ENCODE measurements around the gene RAB4A. TPM values are rescaled to one million over a fixed set of nuclear protein-coding genes. Genes with fewer than 3 reads are reported as not detected.

The RAB4A gene
- total RNA-seq, 2 experiments from 2014 or later = 22.9 to 25.9 TPM

DNA sequence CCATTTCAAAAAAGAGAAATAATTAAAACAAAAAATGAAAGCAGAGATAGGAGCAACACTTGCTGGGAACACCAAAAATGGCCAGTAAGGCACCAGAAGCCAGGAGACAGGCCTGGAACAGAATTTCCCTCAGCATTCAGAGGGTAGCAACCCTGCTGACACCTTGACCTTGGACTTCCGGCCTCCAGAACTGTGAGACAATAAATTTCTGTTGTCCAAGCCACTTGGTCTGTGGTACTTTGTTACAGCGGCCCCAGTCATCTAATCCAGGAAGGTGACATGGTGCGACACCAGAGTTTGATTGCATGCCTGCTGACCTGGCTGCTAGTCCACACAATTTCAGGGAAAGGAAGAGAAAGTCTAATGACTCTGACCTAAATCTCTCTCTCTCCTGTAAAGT, 10.6 kb upstream of the RAB4A start:
- intact Hi-C loops (cut with micrococcal nuclease) = no loop called here
- no peak overlapping the region for H3K27ac Mint-ChIP-seq
- no peak for DNase-seq
- no peaks in the 10 kb centered on the region for H3K9me3 Mint-ChIP-seq
- POLR2A ChIA-PET = no interaction called here
- no peaks in the 10 kb centered on the region for H3K27me3 Mint-ChIP-seq
- peaks cover 16% of the 10 kb centered on the region for H3K4me1 Mint-ChIP-seq (ENCODE audit: low read depth)
- no peak overlapping the region for H3K4me3 Mint-ChIP-seq
- H3K36me3 Mint-ChIP-seq = no peaks in the 10 kb centered on the region
- CTCF ChIA-PET = interaction anchor here (7.2 kb wide), 1 partner anchor 223 kb away, joined by 123 read pairs; no protein-coding TSS in a partner anchor

DNA sequence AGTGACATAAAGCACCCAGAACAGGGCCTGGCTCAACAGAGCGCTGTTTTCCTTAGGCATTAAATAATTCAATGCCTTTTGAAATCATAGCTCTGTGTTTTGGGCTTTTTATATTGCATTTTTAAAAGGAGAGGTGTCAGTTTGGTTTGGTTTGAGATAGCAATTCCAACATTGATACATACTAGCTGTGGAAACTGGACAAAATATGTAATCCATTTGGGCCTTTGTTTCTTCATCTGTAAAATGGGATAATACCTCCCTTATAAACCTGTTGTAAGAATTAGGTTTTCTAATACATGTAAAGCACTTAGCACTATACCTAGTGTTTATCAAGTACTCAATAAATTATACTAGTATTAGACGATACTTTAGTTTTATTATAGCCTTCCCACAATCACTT, 8.7 kb upstream of the RAB4A start:
- ChIA-PET POLR2A (no interaction called here), CTCF (interaction anchor here (0.9 to 1.2 kb wide), 2 partner anchors 9 to 220 kb away, joined by 3 read pairs; partner anchors contain the start of gene RAB4A)
- no peak overlapping the region for H3K4me3 Mint-ChIP-seq
- H3K4me1 Mint-ChIP-seq (ENCODE audit: low read depth) = peaks cover 20% of the 10 kb centered on the region
- H3K27me3 Mint-ChIP-seq = no peaks in the 10 kb centered on the region
- H3K9me3 Mint-ChIP-seq = peaks cover 5% of the 10 kb centered on the region
- intact Hi-C loops (cut with micrococcal nuclease) = no loop called here
- DNase-seq = no peak
- no peaks in the 10 kb centered on the region for H3K36me3 Mint-ChIP-seq
- H3K27ac Mint-ChIP-seq = no peak overlapping the region

GRCh38 chr1:229263254-229263653, 7.7 kb upstream of the RAB4A start:
- Mint-ChIP-seq H3K27me3 (no peaks in the 10 kb centered on the region), H3K27ac (no peak overlapping the region), H3K4me1 (ENCODE audit: low read depth) (peaks cover 14% of the 10 kb centered on the region), H3K4me3 (no peak overlapping the region), H3K36me3 (no peaks in the 10 kb centered on the region), H3K9me3 (peaks cover 10% of the 10 kb centered on the region)
- DNase-seq = no peak
- POLR2A ChIA-PET = no interaction called here
- intact Hi-C loops (cut with micrococcal nuclease) = no loop called here
- CTCF ChIA-PET = interaction anchor here (0.7 kb wide), 1 partner anchor 219 kb away, joined by 3 read pairs; no protein-coding TSS in a partner anchor

DNA sequence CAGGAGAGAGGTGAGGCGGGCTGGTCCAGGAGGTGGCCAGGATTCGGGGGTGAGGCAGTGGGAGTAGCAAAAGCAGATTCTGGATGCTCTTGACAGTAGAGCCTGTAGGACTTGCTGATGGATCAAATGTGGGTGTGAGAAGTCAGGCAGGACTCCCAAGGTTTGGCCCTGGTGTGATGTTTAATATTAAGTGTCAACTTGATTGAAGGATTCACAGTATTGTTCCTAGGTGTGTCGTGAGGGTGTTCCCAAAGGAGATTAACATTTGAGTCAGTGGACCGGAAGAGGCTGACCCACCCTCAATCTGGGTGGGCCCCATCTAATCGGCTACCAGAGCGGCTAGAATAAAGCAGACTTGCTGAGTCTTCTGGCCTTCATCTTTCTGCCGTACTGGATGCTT, 6.8 kb upstream of the RAB4A start:
- CTCF ChIA-PET = no interaction called here

GRCh38 chr1:229264487-229264886, 6.4 kb upstream of the RAB4A start:
- ChIA-PET POLR2A (no interaction called here), CTCF (no interaction called here)
- DNase-seq = no peak
- intact Hi-C loops (cut with micrococcal nuclease) = no loop called here
- peaks cover 6% of the 10 kb centered on the region for H3K4me1 Mint-ChIP-seq (ENCODE audit: low read depth)
- peaks cover 10% of the 10 kb centered on the region for H3K9me3 Mint-ChIP-seq
- H3K27ac Mint-ChIP-seq = no peak overlapping the region
- no peak overlapping the region for H3K4me3 Mint-ChIP-seq
- H3K36me3 Mint-ChIP-seq = no peaks in the 10 kb centered on the region
- no peaks in the 10 kb centered on the region for H3K27me3 Mint-ChIP-seq

More for the DNA sequence above, 6.8 kb upstream of the RAB4A start:
- no peaks in the 10 kb centered on the region for H3K27me3 Mint-ChIP-seq
- POLR2A ChIA-PET = no interaction called here
- intact Hi-C loops (cut with micrococcal nuclease) = no loop called here
- no peak for DNase-seq
- H3K4me1 Mint-ChIP-seq (ENCODE audit: low read depth) = peaks cover 6% of the 10 kb centered on the region
- H3K9me3 Mint-ChIP-seq = peaks cover 10% of the 10 kb centered on the region
- no peak overlapping the region for H3K4me3 Mint-ChIP-seq
- no peak overlapping the region for H3K27ac Mint-ChIP-seq
- H3K36me3 Mint-ChIP-seq = no peaks in the 10 kb centered on the region

DNA sequence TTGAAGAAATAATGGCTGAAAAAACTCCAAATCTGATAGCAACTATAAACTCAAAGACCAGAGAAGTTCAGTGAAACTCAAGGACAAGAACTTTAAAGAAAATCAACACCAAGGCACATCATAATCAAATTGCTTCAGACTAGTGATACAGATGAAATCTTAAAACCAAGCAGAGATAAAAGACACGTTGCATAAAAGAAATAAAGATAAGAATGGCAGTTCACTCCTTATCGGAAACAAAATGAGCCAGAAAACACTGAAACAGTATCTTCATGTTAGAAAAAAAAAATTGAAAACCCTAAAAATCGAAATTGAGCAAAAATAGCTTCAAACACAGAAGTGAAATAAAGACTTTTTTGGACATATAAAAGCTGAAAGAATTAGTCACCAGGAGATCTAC, 4.6 kb upstream of the RAB4A start:
- DNase-seq = no peak
- intact Hi-C loops (cut with micrococcal nuclease) = no loop called here
- Mint-ChIP-seq H3K4me3 (no peak overlapping the region), H3K27ac (no peak overlapping the region), H3K4me1 (ENCODE audit: low read depth) (peaks cover 6% of the 10 kb centered on the region), H3K9me3 (peaks cover 10% of the 10 kb centered on the region), H3K36me3 (no peaks in the 10 kb centered on the region), H3K27me3 (no peaks in the 10 kb centered on the region)
- ChIA-PET POLR2A (interaction anchor here (0.6 kb wide), 4 partner anchors 24 to 1265 kb away, joined by 3 to 5 read pairs (median 4); partner anchors contain the start of gene NUP133), CTCF (interaction anchor here (1.3 kb wide), 1 partner anchor 72 kb away, joined by 3 read pairs; no protein-coding TSS in a partner anchor)

DNA sequence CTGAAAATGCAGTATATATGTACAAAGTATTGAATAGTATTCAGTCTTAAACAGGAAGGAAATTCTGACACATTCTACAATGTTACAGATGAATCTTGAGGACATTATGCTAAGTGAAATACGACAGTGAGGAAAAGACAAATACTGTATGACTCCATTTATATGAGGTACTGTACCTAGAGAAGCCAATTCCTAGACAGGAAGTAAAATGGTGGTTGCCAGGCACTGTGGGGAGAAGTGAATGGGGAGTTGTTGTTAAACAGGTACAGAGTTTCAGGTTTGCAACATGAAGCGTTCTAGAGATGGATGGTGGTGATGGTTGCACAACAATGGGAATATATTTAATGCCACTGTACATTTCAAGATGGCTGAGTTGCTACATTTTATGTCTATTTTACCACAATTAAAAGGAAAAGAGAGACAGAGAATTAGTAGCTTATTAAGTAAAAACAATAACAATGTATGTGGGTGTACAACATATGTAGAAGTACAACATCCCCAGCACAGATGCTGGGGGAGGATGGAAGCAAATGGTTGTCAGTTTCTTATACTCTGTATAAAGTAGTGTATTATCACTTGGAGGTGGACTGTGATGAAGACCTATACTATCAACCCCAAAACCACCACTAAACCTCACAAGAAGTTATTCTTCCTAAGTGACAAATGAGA, 3.9 kb upstream of the RAB4A start:
- peaks cover 10% of the 10 kb centered on the region for H3K9me3 Mint-ChIP-seq
- intact Hi-C loops (cut with micrococcal nuclease) = no loop called here
- ChIA-PET POLR2A (no interaction called here), CTCF (no interaction called here)
- no peaks in the 10 kb centered on the region for H3K36me3 Mint-ChIP-seq
- H3K4me3 Mint-ChIP-seq = no peak overlapping the region
- H3K27me3 Mint-ChIP-seq = no peaks in the 10 kb centered on the region
- H3K4me1 Mint-ChIP-seq (ENCODE audit: low read depth) = peaks cover 12% of the 10 kb centered on the region
- DNase-seq = peak; percentile 46
- no peak overlapping the region for H3K27ac Mint-ChIP-seq

DNA sequence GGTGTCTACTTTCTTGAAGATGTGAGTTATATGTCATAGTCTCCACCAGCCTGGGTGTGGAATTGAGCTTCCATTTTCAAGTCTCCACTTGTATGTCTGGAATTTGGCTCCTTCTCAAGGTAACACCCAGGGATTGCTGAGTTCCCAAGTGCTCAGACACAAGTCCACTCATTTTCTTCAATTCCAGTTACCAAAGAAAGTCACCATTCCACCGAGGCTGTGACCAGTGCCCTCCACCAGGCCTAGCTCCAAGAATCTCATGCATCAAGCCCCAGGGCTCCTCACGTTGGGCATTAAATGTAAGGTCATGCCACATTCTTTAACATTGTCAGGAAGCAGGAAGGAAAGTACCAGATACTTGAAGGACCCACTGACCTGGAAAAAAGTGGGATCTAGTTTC, 2.4 kb upstream of the RAB4A start:
- H3K27me3 Mint-ChIP-seq = no peaks in the 10 kb centered on the region
- H3K4me1 Mint-ChIP-seq (ENCODE audit: low read depth) = peaks cover 24% of the 10 kb centered on the region
- H3K4me3 Mint-ChIP-seq = no peak overlapping the region
- ChIA-PET CTCF (interaction anchor here (0.7 to 1.5 kb wide), 2 partner anchors 10 to 13 kb away, joined by 3 read pairs; no protein-coding TSS in a partner anchor), POLR2A (no interaction called here)
- no peaks in the 10 kb centered on the region for H3K36me3 Mint-ChIP-seq
- DNase-seq = no peak
- H3K27ac Mint-ChIP-seq = no peak overlapping the region
- intact Hi-C loops (cut with micrococcal nuclease) = no loop called here
- peaks cover 10% of the 10 kb centered on the region for H3K9me3 Mint-ChIP-seq

GRCh38 chr1:229271448-229272159, 693 bp downstream of the RAB4A start:
- ChIA-PET CTCF (interaction anchor here (0.6 to 1.5 kb wide), 2 partner anchors 9 to 13 kb away, joined by 3 read pairs; no protein-coding TSS in a partner anchor), POLR2A (interaction anchor here (0.7 kb wide), 1 partner anchor 70 kb away, joined by 3 read pairs; no protein-coding TSS in a partner anchor)
- Mint-ChIP-seq H3K4me1 (ENCODE audit: low read depth) (peaks cover 34% of the 10 kb centered on the region), H3K27me3 (no peaks in the 10 kb centered on the region), H3K36me3 (no peaks in the 10 kb centered on the region), H3K27ac (peak overlapping the region; percentile 43), H3K9me3 (peaks cover 10% of the 10 kb centered on the region), H3K4me3 (peak overlapping the region; percentile 86)
- DNase-seq = peak; percentile 46
- intact Hi-C loops (cut with micrococcal nuclease) = loop anchor here (1.0 to 5.0 kb wide), 3 partner anchors 10 to 286 kb away; partner anchors contain the start of gene ABCB10

DNA sequence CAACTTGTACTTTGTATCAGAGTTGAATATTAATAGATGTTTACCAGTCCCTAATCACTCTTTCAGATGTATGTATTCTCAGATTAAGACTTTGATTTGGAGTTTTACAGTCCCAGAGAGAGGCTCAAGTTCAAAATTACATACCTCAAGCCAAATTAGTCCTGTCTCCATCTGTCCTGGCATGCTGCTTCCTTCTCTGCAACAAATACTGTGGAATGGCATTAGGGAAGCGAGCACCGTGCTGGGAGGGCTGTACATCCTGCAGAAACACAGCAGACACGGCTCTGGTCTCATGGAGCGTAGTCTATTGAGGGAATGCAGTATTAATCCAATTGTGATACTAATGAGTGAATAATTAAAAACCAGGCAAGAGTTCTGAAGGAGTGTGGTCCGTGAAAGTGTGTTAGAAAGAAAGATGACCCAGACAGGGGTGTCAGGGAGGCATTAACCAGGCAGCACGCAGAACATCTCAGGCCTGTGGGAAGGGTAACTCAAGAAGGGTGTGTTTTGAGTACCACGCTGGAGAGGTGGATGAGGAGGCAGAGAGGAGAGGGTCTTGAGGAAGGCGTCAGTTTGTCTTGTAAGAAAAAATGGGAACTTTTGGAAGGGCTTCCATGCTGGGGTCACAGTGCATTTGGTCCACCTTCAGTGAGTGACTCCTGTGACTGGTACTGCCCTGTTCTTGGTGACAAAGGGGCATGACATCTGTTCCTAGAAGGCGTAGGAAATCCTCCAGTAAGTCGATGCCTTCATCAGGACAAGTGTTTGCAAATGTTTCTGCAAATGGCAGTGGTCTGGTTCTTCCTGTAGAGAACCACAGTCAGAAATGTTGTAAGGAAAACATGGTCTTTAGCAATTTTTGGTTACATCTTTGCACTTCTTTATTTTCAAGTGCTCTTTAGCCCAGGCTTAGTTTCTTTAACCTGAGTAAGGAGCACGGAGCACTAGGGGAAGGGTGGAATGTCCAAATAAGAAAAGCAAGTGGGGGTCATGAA, 1.6 kb downstream of the RAB4A start:
- H3K9me3 Mint-ChIP-seq = peaks cover 4% of the 10 kb centered on the region
- H3K36me3 Mint-ChIP-seq = no peaks in the 10 kb centered on the region
- ChIA-PET CTCF (interaction anchor here (1.3 to 1.7 kb wide), 3 partner anchors 10 to 210 kb away, joined by 3 to 6 read pairs (median 4); no protein-coding TSS in a partner anchor), POLR2A (no interaction called here)
- no peaks in the 10 kb centered on the region for H3K27me3 Mint-ChIP-seq
- H3K4me1 Mint-ChIP-seq (ENCODE audit: low read depth) = peaks cover 28% of the 10 kb centered on the region
- DNase-seq = no peak
- intact Hi-C loops (cut with micrococcal nuclease) = loop anchor here (1.0 to 5.0 kb wide), 3 partner anchors 9 to 285 kb away; partner anchors contain the start of gene ABCB10
- H3K4me3 Mint-ChIP-seq = peak overlapping the region; percentile 86
- peak overlapping the region; percentile 43 for H3K27ac Mint-ChIP-seq

DNA sequence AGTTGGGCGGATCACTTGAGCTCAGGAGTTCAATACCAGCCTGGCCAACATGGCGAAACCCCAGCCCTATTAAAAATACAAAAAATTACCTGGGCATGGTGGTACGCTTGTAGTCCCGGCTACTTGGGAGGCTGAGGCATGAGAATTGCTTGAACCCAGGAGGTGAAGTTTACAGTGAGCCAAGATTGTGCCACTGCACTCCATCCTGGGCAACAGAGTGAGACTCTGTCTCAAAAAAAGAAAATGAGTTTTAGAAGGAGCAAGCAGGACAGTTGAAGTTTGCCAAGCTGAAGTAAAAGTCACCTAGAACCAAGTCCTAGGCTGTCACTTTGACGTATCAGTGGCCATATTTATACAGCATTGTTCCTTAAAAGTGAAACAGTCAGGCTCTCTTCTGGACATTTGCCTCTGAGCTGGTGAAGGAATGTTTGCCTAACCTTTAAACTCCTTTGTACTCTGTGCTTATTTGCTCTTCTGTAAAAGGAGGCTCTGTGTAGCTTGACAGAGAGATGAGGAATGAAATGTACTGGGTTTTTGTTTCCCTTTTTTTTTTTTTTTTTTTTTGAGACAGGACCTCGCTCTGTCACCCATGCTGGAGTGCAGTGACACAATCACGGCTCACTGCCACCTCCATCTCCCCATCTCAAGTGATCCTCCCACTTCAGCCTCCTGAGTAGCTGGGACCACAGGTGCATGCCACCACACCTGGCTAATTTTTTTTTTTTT, 2.8 kb downstream of the RAB4A start:
- Mint-ChIP-seq H3K27ac (no peak overlapping the region), H3K36me3 (no peaks in the 10 kb centered on the region), H3K4me1 (ENCODE audit: low read depth) (peaks cover 28% of the 10 kb centered on the region), H3K4me3 (no peak overlapping the region), H3K27me3 (no peaks in the 10 kb centered on the region), H3K9me3 (no peaks in the 10 kb centered on the region)
- intact Hi-C loops (cut with micrococcal nuclease) = loop anchor here (5.0 kb wide), 2 partner anchors 209 to 284 kb away; partner anchors contain the start of gene ABCB10
- no peak for DNase-seq
- ChIA-PET POLR2A (interaction anchor here (0.6 to 0.7 kb wide), 2 partner anchors 67 to 718 kb away, joined by 4 to 6 read pairs; no protein-coding TSS in a partner anchor), CTCF (interaction anchor here (0.6 to 1.7 kb wide), 4 partner anchors 15 to 815 kb away, joined by 3 to 6 read pairs (median 4); no protein-coding TSS in a partner anchor)

Measured in activated CD4-positive, alpha-beta memory T cell treated with anti-CD3 and anti-CD28 coated beads for 36 hours (primary cell).